Cardiac muscle cell (in vitro differentiated cells and primary cell): ENCODE results near the gene LAMA3. TPM values are rescaled to one million over a fixed set of nuclear protein-coding genes. Genes with fewer than 3 reads are reported as not detected.
"Not testable (repeated sequence)": the region's sequence is repeated elsewhere in the genome, so short reads cannot be mapped to it uniquely, and the experiment has no call there.

ENCODE experiments used
- DNase-seq, 2 donors: peaks; one replicate each; pipeline versions ENCODE4 v3.0.0 to v3.0.0-alpha.2; 2010 to 2017; ENCODE audit warnings: low read depth in 1 of 2, low spot score in 1 of 2
- H3K27ac ChIP-seq: fragments of 200-600 bp; sonication (generic); 2 replicates; pipeline ENCODE4 v1.5.1; 2016
- H3K27me3 ChIP-seq: fragments of 200-600 bp; sonication (generic); 2 replicates; pipeline ENCODE4 v1.6.0; 2016; ENCODE audit warnings: control low read depth
- H3K36me3 ChIP-seq: fragments of 200-600 bp; sonication (generic); 2 replicates; pipeline ENCODE4 v1.5.1; 2016; ENCODE audit warnings: control low read depth
- H3K4me1 ChIP-seq: fragments of 200-600 bp; sonication (generic); 2 replicates; pipeline ENCODE4 v1.8.1; 2017; ENCODE audit warnings: low read depth, mild to moderate bottlenecking, mixed run types
- H3K4me3 ChIP-seq: fragments of 200-600 bp; sonication (generic); 2 replicates; pipeline ENCODE4 v1.5.1; 2016; ENCODE audit warnings: mild to moderate bottlenecking
- H3K9me3 ChIP-seq: fragments of 200-600 bp; sonication (generic); 2 replicates; pipeline ENCODE4 v1.5.1; 2017; ENCODE audit warnings: low read depth, mild to moderate bottlenecking, control low read depth
- polyA plus RNA-seq: library from polyadenylated mRNA; unstranded; fragments of >200 nt; fragmentation: Nextera tagmentation; extraction: Ambion mirVana; gene quantifications from 2 replicates; pipeline ENCODE4 v1.2.1, GENCODE V29; 2016
- total RNA-seq: library from RNA; depleted of rRNA; stranded (reverse); fragments of >200 nt; gene quantifications from 2 replicates; pipeline ENCODE4 v1.2.3, GENCODE V29; 2016
- TF ChIP-seq, protein P1 (sequence below): IDR thresholded peaks from 2 replicates; pipeline ENCODE4 v1.5.1; 2012; ENCODE audit warnings: low read depth, mild to moderate bottlenecking, low read length

LAMA3 gene
- total and polyA plus RNA-seq, 2 experiments from 2014 or later: 0.18 TPM; not detected in 1

DNA sequence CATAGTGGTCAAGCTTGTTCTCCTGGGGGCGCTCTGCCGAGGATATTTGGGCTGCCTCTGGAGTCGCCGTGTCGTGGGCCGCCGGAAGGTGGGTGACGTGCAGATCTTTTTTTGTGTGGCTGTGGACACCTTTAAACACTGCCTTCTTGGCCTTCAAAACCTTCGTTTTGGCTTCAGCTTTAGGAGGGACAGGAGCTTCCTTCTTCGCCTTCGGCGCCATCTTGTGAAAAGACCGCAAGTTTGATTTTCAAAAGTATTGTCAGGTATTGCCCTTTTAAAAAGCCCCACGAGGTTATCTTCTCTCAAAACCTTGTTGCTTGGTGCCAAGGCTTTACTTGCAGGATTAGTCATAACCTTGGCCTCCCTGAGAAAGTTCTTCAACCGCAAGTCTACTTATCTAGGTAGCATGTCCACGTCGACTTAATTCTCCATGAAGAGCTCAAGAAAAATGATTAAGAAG lies 20.8 kb downstream of the LAMA3 start:
- peak in 1 of 2 donors; percentile 92 for DNase-seq
- Histone ChIP-seq H3K9me3 (no peaks in the 10 kb centered on the region), H3K36me3 (no peaks in the 10 kb centered on the region), H3K4me1 (no peaks in the 10 kb centered on the region), H3K4me3 (no peak overlapping the region), H3K27me3 (no peaks in the 10 kb centered on the region), H3K27ac (no peak overlapping the region)
- TF ChIP-seq, protein P1, sequence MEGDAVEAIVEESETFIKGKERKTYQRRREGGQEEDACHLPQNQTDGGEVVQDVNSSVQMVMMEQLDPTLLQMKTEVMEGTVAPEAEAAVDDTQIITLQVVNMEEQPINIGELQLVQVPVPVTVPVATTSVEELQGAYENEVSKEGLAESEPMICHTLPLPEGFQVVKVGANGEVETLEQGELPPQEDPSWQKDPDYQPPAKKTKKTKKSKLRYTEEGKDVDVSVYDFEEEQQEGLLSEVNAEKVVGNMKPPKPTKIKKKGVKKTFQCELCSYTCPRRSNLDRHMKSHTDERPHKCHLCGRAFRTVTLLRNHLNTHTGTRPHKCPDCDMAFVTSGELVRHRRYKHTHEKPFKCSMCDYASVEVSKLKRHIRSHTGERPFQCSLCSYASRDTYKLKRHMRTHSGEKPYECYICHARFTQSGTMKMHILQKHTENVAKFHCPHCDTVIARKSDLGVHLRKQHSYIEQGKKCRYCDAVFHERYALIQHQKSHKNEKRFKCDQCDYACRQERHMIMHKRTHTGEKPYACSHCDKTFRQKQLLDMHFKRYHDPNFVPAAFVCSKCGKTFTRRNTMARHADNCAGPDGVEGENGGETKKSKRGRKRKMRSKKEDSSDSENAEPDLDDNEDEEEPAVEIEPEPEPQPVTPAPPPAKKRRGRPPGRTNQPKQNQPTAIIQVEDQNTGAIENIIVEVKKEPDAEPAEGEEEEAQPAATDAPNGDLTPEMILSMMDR: no peak

DNA sequence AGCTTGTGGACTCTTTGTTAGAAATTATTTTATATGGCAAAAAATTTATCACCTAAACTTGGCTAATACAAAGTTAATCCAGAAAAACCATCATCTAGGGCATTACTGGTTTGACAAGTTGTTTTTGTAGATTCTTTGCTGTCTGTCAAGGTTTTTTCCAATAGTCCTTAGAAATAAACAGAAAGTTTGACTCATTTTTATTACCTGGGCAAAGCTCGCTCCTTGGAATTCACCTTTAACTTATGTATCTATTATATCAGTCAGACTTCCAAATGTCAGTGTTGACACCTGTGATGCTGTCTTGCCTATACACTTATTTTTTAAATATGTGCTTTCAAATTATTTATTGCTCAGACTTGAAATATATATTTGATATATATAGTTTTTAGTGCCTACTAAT lies 21.7 kb downstream of the LAMA3 start:
- Histone ChIP-seq H3K27ac (no peak overlapping the region), H3K4me1 (no peaks in the 10 kb centered on the region), H3K9me3 (no peaks in the 10 kb centered on the region), H3K36me3 (no peaks in the 10 kb centered on the region), H3K27me3 (no peaks in the 10 kb centered on the region), H3K4me3 (no peak overlapping the region)
- TF ChIP-seq, protein P1: no peak
- no peak for DNase-seq

DNA sequence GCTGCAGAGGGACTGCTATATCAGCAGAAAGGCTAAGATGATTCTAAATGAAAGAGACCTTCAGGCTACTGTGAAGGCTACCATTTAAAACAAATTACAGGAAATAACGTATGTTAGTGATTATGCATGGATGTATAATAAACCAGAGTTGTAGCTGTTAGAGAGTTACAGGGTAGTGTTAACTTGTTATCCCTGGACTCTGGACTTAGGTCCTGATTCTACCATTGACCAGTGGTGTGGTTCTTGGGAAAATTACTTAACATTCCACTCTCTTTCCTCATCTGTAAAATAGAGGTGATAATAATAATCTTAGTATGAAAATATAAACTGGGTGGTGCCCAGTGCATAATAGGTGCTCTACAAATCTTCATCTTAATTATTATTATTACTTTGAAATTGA lies 22.2 kb downstream of the LAMA3 start:
- DNase-seq: no peak
- TF ChIP-seq, protein P1: no peak

DNA sequence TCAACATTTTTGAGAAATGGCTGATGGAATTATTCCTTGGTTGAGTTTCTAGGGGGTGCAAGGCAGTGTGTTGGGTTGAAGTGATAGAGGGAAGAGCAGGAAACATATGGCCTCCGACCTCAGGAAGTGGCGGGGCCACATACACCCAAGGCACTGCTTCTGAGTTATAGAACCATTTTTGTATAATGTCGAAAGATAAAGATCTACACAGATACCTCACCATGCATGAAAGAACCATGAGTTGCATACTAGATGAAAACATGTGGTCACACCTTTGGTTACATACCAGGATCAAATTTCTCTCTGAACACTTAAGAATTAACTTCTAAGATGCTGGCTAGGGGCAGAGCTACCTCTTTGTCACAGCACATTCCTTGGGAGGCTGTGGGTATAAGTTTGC lies 23.2 kb downstream of the LAMA3 start:
- no peak overlapping the region for H3K4me3 ChIP-seq
- H3K27ac ChIP-seq: no peak overlapping the region
- H3K36me3 ChIP-seq: no peaks in the 10 kb centered on the region
- TF ChIP-seq, protein P1: no peak
- no peaks in the 10 kb centered on the region for H3K27me3 ChIP-seq
- DNase-seq: no peak
- H3K4me1 ChIP-seq: no peaks in the 10 kb centered on the region
- H3K9me3 ChIP-seq: no peaks in the 10 kb centered on the region

More for the DNA sequence above, 22.2 kb downstream of the LAMA3 start:
- Histone ChIP-seq H3K9me3 (no peaks in the 10 kb centered on the region), H3K4me3 (no peak overlapping the region), H3K27ac (no peak overlapping the region), H3K4me1 (no peaks in the 10 kb centered on the region), H3K27me3 (no peaks in the 10 kb centered on the region), H3K36me3 (no peaks in the 10 kb centered on the region)

DNA sequence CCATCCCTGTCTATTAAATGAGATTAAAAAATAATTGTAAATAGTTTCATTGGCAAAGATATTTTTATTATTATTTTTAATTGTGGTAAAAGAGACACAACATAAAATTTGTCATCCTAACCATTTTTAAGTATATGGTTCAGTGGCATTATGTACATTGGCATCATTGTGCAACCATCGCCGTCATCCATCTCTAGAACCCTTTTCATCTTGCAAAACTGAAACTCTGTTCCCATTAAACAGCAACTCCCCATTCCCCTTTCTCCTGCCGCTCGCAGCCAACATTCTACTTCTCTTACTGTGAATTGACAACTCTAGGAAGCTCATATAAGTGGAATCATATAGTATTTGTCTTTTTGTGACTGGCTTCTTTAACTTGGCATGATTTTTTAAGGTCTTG lies 25.3 kb downstream of the LAMA3 start:
- no peaks in the 10 kb centered on the region for H3K27me3 ChIP-seq
- no peak overlapping the region for H3K27ac ChIP-seq

DNA sequence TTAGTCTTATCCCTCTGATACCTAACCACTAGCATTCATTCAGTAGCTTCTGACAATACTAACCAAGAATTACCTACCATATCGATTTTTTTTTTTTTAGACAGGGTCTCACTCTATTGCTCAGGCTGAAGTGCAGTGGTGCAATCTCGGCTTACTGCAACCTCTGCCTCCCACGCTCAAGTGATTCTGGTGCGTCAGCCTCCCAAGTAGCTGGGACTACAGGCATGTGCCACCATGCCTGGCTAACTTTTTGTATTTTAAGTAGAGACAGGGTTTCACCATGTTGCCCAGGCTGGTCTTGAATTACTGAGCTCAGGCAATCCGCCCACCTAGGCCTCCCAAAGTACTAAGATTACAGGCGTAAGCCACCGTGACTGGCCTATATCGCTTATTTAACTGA lies 26.8 kb downstream of the LAMA3 start:
- peak in 1 of 2 donors; percentile 71 for DNase-seq
- not testable (repeated sequence) for H3K9me3 ChIP-seq, H3K4me1 ChIP-seq, H3K27me3 ChIP-seq, H3K36me3 ChIP-seq, H3K4me3 ChIP-seq, H3K27ac ChIP-seq

More for the DNA sequence above, 25.3 kb downstream of the LAMA3 start:
- TF ChIP-seq, protein P1: no peak
- Histone ChIP-seq H3K4me3 (no peak overlapping the region), H3K9me3 (no peaks in the 10 kb centered on the region), H3K36me3 (no peaks in the 10 kb centered on the region), H3K4me1 (no peaks in the 10 kb centered on the region)
- no peak for DNase-seq
